ENCODE data around the gene C19orf73.
"Not testable (repeated sequence)": the region's sequence is repeated elsewhere in the genome, so short reads cannot be mapped to it uniquely, and the experiment has no call there.

C19orf73 gene

GRCh38 chr19:49148784-49149651, 30.1 kb upstream of the C19orf73 start:
- DNase-seq (ENCODE audit: low read depth) = peak; percentile 70

DNA sequence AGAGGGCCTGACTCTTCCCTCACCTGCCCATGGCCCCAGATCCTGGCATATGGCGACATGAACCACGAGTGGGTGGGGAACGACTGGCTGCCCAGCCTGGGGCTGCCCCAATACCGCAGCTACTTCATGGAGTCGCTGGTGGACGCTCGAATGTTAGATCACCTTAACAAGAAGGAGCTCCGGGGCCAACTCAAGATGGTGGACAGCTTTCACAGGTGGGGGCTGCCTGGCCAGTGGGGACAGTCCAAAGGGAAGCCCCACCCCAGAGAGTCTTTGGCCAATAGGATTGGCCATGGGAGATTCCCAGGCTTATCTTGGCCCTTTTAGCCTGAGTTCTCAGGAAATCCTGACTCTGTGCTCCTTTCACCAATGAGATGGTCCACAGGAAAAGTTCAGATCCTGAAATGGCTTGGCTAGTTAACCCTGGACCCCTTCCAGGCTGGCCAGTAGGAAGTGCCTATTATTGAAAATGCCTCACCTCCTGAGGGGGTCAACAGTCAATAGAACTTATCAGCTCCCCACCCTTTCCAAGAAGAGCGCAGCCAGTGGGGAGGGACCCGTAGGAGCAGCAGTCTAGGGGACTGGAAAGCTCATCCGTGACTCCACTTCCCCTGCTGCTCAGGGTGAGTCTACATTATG, 29.2 kb upstream of the C19orf73 start:
- no peak for DNase-seq (ENCODE audit: low read depth)

- DNase-seq (ENCODE audit: low read depth) = not testable (repeated sequence)
Observed at GRCh38 chr19:49146408-49146770, 27.4 kb upstream of the C19orf73 start.

GRCh38 chr19:49145573-49146407, 26.8 kb upstream of the C19orf73 start:
- DNase-seq (ENCODE audit: low read depth) = peak; percentile 79

DNA sequence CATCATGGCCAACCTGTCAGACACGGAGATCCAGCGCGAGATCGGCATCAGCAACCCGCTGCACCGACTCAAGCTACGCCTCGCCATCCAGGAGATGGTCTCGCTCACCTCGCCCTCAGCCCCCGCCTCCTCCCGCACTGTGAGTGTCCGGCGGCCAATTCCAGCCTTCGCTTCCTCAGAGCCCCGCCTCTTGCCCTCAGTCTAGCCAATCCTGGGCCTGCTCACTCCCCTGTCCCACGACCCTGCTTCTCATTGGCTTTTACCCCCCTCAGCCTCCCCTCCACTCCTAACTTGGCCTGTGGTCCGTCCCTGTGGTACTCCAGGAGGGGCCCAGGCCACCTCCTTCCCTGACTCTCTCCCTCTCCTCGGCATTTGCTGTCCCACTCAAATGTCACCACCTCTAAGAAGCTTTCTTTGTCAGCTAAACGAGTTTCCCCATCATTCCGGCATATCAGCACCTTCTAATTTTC, 24.0 kb upstream of the C19orf73 start:
- no peak for DNase-seq (ENCODE audit: low read depth)

- no peak for DNase-seq (ENCODE audit: low read depth)
Observed at GRCh38 chr19:49141352-49141751, 22.4 kb upstream of the C19orf73 start.

DNA sequence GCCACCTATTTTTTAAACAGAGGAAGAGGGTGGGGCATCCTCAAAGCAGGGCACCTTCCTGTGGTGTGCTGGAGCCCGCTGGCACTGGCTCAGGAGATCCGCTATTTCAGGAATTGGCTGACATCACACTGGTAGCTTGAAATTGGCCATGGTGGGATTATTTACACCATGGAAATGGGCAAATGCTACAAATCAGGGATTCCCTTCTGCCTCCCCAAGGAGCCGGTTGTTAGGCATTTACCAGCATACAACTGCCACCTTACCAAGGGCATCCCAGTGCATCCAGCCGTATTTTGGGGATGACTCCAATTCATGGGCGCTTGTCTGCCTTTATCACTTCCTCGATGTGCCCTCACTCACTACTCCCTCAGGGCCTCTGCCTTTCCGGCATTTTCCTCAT, 22.0 kb upstream of the C19orf73 start:
- no peak for DNase-seq (ENCODE audit: low read depth)

DNA sequence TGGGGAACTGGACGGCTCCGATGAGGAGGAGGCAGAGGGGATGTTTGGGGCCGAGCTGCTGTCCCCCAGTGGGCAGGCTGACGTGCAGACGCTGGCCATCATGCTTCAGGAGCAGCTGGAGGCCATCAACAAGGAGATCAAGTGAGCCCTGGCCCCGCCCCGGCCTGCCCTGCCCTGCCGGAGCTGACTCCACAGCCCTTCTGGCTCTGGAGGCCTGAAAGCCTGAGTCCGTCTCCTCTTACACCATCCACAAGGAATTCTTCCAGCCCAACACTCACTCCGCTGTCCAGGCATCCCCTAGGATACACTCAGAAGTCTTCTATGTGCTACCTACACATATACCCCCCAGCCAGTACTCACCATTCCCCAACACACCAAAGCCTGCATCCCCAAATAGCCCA, 17.8 kb upstream of the C19orf73 start:
- DNase-seq (ENCODE audit: low read depth) = no peak

- DNase-seq (ENCODE audit: low read depth) = no peak
Observed at GRCh38 chr19:49135686-49136085, 16.7 kb upstream of the C19orf73 start.

- DNase-seq (ENCODE audit: low read depth) = peak; percentile 47
Observed at GRCh38 chr19:49133621-49134454, 14.9 kb upstream of the C19orf73 start.

GRCh38 chr19:49132974-49133609, 14.1 kb upstream of the C19orf73 start:
- DNase-seq (ENCODE audit: low read depth) = no peak

DNA sequence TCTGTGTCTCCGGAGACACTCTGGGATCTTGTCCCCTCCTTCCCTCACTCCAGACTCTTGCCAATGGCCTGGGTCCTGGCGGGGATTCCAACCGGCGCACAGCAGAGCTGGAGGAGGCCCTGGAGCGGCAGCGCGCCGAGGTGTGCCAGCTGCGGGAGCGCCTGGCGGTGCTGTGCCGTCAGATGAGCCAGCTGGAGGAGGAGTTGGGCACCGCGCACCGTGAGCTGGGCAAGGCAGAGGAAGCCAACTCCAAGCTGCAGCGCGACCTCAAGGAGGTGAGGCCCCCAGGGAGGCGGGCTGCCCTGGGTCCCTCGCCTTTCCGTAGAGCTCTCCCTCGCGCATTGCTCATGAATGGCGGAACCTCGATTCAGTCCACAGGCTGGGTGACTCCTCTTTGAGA, 11.4 kb upstream of the C19orf73 start:
- no peak for DNase-seq (ENCODE audit: low read depth)

DNA sequence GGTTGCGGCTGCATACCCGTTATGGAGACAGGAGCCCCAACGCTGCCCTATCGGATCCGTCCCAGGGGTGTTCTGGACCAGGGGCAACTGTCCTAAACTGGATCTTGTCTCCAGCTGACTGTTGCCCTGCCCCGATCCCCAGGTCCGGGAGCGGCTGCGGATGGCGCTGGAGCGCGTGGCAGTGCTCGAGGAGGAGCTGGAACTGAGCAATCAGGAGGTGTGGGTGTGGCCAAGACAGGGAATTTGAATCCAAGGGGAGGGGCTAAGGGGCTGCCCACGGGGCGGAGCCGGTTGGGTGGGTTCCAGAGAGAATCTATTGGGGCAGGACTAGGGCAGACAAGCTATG, 10.3 kb upstream of the C19orf73 start:
- DNase-seq (ENCODE audit: low read depth) = no peak

DNA sequence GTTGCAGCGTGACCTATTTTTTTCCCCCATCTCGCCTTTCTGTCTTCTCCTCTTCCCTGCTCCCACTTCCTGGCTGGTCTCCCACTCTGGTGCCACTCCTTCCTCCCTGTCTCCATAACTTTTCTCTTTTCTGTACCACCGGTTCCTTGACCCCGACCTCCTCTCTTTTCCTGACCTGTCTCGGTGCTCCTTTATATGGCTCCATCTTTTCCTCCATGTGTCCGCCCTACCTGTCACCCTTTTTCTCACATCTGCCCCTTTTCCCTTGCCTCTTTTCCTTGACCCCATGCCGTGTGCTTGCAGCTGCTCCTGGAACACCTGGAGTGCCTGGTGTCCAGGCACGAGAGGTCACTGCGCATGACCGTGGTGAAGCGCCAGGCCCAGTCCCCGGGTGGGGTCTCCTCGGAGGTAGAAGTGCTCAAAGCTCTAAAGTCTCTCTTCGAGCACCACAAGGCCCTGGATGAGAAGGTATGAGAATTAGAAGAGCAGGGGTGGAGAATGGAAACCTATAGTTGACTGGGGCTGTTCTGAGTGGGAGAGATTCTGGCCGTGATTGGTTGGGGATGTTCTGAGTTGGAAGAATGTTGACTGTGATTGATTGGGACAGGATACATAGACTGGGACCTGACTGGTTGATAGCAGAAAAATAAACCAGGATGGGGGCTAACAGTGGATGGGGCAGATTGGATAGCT, 9.7 kb upstream of the C19orf73 start:
- no peak for DNase-seq (ENCODE audit: low read depth)

DNA sequence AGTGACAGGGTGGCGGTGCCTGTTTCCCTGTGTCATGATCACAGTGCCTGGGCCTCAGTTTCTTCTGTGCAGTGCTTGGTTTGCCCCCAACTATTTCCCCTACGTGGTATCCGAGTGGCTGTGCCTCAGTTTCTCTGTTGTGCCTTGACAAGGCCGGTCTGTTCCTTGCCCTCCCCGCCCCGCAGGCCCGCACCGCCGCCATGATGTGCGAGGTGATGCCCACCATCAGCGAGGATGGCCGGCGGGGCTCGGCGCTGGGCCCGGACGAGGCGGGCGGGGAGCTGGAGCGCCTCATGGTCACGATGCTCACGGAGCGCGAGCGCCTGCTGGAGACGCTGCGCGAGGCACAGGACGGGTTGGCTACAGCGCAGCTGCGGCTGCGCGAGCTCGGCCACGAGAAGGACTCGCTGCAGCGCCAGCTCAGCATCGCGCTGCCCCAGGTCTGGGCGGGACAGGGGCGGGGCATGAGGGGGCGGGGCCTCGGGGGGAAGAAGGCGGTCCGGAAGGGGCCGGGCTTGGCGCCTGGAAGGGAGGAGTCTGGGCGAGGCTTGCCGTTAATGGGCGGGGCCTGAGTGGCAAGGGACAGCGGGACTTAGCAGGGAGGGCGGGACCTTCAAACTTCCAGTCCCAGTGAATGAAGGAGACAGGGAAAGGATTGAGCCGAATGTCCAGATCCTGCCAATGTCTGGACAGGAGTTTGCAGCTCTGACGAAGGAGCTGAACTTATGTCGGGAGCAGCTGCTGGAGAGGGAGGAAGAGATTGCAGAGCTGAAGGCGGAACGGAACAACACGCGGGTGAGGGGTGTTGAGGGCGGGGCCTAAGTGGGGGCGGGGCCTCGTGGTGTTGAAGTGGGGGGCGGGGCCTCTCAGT, 9.0 kb upstream of the C19orf73 start:
- peak; percentile 92 for DNase-seq (ENCODE audit: low read depth)

- DNase-seq (ENCODE audit: low read depth) = not testable (repeated sequence)
Observed at GRCh38 chr19:49127225-49127624, 8.3 kb upstream of the C19orf73 start.

- DNase-seq (ENCODE audit: low read depth) = no peak
Observed at GRCh38 chr19:49126575-49126974, 7.6 kb upstream of the C19orf73 start.

- no peak for DNase-seq (ENCODE audit: low read depth)
Observed at GRCh38 chr19:49125025-49125731, 6.2 kb upstream of the C19orf73 start.

GRCh38 chr19:49123285-49123684, 4.3 kb upstream of the C19orf73 start:
- DNase-seq (ENCODE audit: low read depth) = not testable (repeated sequence)
